Activated CD4-positive, alpha-beta T cell treated with anti-CD3 and anti-CD28 coated beads for 4 hours (primary cell): Measurements from ENCODE around the gene WHAMM.

ENCODE experiments used
- DNase-seq, 2 donors: peaks; one replicate each; pipeline ENCODE4 v3.0.0-alpha.2; 2020

Gene WHAMM

DNA sequence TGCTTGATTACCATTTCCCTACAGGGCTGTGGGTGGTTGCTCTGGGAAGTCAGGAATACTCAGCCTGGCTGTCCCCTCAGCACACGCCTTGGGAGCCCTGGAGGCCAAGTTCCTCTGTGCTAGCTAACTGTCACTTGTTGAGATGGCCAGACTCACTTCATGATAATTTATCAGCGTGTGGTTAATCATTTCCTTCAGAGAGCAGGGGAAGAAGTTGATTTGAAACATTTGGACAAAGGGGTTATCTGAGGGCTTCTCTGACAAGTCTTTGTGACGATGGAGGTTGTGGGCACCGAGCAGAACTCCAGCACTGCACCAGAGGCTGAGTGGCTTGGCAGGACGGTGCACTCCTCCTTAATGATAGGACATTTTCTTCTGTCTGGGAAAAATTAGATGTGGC, 61.9 kb downstream of the WHAMM start:
- no peak for DNase-seq

DNA sequence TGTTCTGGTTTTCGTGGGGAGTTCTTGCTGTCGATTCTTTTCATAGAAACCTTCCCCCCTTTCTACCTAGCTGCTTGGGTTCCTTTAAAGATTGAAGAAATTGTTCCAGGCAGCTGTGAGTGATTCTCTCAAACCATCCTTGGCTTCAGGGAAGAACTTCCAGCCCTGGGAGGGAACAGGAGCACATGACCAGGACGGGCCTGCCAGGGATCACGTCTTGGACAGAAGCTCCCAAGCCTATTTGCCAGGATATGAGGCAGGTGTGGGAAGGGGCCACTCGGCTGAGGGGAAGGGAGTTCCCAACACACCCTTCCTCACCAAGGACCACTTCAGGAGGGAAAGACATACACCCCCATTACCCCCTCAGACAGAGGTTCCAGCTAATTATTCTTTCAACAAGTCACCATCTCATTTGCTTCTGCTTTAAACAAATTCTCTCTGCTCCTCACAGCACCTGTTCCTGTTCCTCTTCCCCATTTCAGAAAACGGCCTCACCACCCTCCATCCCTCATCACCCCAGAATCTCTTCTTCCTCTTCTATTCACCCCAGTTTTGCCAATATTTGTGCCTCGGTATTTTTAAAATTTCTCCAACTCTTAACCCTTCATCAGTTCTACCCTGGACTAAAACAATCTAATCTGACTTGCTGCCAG, 62.5 kb downstream of the WHAMM start:
- no peak for DNase-seq

- no peak for DNase-seq
These were observed 63.7 kb downstream of the WHAMM start for GRCh38 chr15:82873000-82873680.

- no peak for DNase-seq
These were observed 64.8 kb downstream of the WHAMM start for GRCh38 chr15:82874267-82874666.

GRCh38 chr15:82874961-82875360, 65.5 kb downstream of the WHAMM start:
- no peak for DNase-seq

DNA sequence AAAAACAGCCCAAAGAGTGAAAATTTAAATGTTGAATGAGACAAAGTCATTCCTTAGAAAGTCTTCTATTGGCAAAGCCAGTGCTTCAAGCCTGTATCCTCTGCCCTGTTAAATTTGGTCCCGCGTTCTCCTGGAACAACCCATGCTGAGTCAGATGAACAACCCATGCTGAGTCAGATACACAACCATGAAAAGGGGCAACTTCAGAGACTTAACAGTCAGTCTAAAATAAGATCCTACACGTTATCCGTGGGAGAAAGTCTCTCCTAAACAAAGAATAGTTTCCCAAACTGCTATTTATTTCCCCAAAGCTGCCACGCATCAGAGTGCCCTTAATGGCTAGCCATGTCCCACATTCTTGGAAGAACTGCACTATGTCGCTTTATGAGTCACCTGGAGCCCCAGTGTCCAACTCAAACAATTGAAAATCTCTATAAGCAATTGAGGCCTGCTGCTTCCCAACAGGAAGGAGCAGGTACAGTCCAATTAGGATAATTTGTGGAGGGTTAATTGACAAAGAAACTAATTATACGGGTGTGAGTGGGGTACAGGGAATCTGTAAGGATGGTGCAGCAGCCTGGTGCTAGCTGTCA, 66.1 kb downstream of the WHAMM start:
- DNase-seq, result no peak

DNA sequence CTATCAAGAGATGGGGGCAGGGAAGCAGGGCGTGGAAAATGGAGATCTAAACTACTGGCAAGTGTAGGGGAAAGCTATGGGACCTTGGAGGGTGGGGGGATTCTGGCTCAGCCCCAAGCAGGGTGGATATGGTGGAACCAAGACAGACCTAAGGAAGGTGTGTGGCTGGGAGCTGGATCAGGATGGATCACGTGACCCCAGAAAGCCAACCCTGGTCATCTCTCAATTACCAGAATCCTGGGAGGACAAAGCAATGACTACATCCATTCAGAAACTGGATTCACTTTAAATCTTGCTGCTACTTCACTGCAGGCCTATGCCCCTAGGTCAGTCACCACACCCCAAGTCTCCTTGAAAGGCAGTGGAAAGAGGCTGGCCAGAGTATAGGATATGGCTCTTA, 68.4 kb downstream of the WHAMM start:
- no peak for DNase-seq

DNA sequence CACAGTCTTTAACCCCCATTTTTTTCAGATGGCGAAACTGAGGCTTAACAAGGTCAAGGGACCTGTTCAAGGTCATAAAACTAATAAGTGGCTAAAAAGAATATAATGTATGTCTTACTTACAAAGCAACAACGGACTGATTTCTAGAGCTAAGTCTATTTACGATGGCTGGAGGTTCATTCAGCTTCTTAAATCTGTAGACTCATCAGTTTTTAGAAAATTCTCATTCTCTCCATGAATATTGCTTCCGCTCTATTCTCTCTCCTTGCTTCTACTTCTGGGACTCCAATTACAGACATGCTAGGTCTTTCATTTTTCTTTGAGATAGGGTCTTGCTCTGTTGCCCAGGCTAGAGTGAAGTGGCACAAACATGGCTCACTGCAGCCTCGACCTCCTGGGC, 68.9 kb downstream of the WHAMM start:
- DNase-seq, result no peak

GRCh38 chr15:82880704-82881103, 71.3 kb downstream of the WHAMM start:
- no peak for DNase-seq

GRCh38 chr15:82881747-82882146, 72.3 kb downstream of the WHAMM start:
- DNase-seq, result no peak

GRCh38 chr15:82882273-82882928, 73.0 kb downstream of the WHAMM start:
- DNase-seq, result no peak
